CD4-positive, alpha-beta memory T cell (primary cell): ENCODE measurements around the gene GOLGA5. TPM values are rescaled to one million over a fixed set of nuclear protein-coding genes. Genes with fewer than 3 reads are reported as not detected.
"Not testable (repeated sequence)": the region's sequence is repeated elsewhere in the genome, so short reads cannot be mapped to it uniquely, and the experiment has no call there.

Source experiments
- CTCF ChIA-PET: fragments of 350-600 bp; sonication (Branson Sonifier 250); formaldehyde crosslinking; loops from one replicate; lab custom pipeline; 2021; ENCODE audit warnings: inconsistent platforms; ENCODE audit not compliant: partially characterized antibody; lab: Charles Lee
- POLR2A ChIA-PET: fragments of 350-600 bp; sonication (Branson Sonifier 250); formaldehyde crosslinking; loops from one replicate; lab custom pipeline; 2021; ENCODE audit not compliant: partially characterized antibody; lab: Charles Lee
- DNase-seq, 5 donors: peaks; one replicate each; pipeline versions ENCODE4 v3.0.0 to v3.0.0-alpha.2; 2020 to 2022; ENCODE audit warnings: mixed read lengths in 1 of 5
- H3K27ac ChIP-seq: one replicate; pipeline ENCODE4 v1.7.0; 2013; ENCODE audit warnings: low read depth, low read length
- H3K27me3 ChIP-seq: 2 replicates; pipeline ENCODE4 v1.7.0; 2013; ENCODE audit warnings: mild to moderate bottlenecking, low read length, moderate library complexity; ENCODE audit not compliant: insufficient read depth
- H3K36me3 ChIP-seq: 2 replicates; pipeline ENCODE4 v1.7.0; 2013; ENCODE audit warnings: mild to moderate bottlenecking, low read length, moderate library complexity; ENCODE audit not compliant: insufficient read depth
- H3K4me1 ChIP-seq: 2 replicates; pipeline ENCODE4 v1.7.0; 2013; ENCODE audit warnings: mild to moderate bottlenecking, low read length, moderate library complexity; ENCODE audit not compliant: insufficient read depth
- H3K4me3 ChIP-seq, 2 donors: one replicate each; pipeline ENCODE4 v1.7.0; 2013; ENCODE audit warnings: low read length in 2 of 2, mild to moderate bottlenecking in 1 of 2
- H3K9me3 ChIP-seq, 2 donors: one replicate each; pipeline ENCODE4 v1.7.0; 2013; ENCODE audit warnings: low read length in 2 of 2, control low read depth in 1 of 2; ENCODE audit not compliant: control insufficient read depth in 1 of 2
- H3K27ac Mint-ChIP-seq, 7 donors: one replicate each; pipeline ENCODE4 v1.8.0; 2020 to 2021; ENCODE audit warnings: mixed read lengths in 7 of 7, mild to moderate bottlenecking in 6 of 7, inconsistent platforms in 3 of 7, moderate library complexity in 3 of 7
- H3K27me3 Mint-ChIP-seq, 2 donors: one replicate each; pipeline ENCODE4 v1.8.0; 2020 to 2021; ENCODE audit warnings: mixed read lengths in 2 of 2
- H3K36me3 Mint-ChIP-seq, 2 donors: one replicate each; pipeline ENCODE4 v1.8.0; 2020 to 2021; ENCODE audit warnings: mixed read lengths in 2 of 2, inconsistent platforms in 1 of 2, mild to moderate bottlenecking in 1 of 2
- H3K4me1 Mint-ChIP-seq, 4 donors: one replicate each; pipeline ENCODE4 v1.8.0; 2020 to 2021; ENCODE audit warnings: mixed read lengths in 4 of 4, mild to moderate bottlenecking in 1 of 4
- H3K4me3 Mint-ChIP-seq, 8 donors: one replicate each; pipeline ENCODE4 v1.8.0; 2020 to 2021; ENCODE audit warnings: mixed read lengths in 8 of 8, mild to moderate bottlenecking in 7 of 8, moderate library complexity in 6 of 8, inconsistent platforms in 3 of 8
- H3K9me3 Mint-ChIP-seq, 8 donors: one replicate each; pipeline ENCODE4 v1.8.0; 2020 to 2021; ENCODE audit warnings: mixed read lengths in 8 of 8, mild to moderate bottlenecking in 5 of 8, inconsistent platforms in 3 of 8, moderate library complexity in 1 of 8
- intact Hi-C: fragments of 100-400 bp; cut with micrococcal nuclease; formaldehyde crosslinking; loops from one replicate; pipeline ENCODE4 v1.15.1; 2023
- polyA plus RNA-seq, 2 donors: library from polyadenylated mRNA; unstranded; fragments of 300-500 nt; fragmentation: Illumina TruSeq; gene quantifications; one replicate each; pipeline ENCODE4 v1.2.3, GENCODE V29; 2021
- total RNA-seq, 2 experiments: library from RNA; stranded (reverse); gene quantifications; one replicate each; pipeline ENCODE4 v1.2.3, GENCODE V29; 2021

GOLGA5 gene
- total and polyA plus RNA-seq, 4 experiments from 2014 or later, result 18.0 to 29.8 (median 27.1) TPM

DNA sequence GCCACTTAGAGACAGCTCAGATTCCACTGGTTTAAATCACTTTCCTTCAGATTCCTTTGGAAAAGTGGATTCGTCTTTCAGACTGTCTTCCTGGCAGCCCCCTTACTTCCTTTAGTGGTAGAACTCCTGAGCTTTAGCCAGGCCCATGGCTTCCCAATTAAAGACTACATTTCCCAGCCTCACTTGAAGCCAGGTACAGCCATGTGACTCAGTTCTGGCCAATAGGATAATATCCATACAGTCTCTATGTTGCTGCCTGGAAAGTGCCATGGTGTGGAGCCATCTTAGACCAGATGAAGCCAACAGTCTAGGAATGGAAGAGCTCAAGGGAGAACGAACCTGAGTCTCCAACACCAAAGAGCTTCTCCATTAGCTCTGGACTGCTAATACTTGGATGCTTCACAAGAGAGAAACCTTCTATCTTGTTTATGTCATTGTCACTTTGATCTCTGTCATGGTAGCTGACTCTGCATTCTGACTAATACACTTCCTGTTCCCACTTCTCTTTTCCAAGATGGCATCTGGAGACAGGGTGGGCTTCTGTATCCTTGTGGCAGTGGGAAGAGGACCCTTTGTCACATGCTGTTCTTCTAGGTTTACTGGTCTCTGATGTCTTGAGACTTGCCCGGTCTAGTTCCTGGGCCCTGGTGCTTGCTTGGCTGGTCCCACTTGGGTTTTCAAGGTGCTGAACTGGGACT, 15.1 kb upstream of the GOLGA5 start:
- intact Hi-C loops, result not testable (repeated sequence)

DNA sequence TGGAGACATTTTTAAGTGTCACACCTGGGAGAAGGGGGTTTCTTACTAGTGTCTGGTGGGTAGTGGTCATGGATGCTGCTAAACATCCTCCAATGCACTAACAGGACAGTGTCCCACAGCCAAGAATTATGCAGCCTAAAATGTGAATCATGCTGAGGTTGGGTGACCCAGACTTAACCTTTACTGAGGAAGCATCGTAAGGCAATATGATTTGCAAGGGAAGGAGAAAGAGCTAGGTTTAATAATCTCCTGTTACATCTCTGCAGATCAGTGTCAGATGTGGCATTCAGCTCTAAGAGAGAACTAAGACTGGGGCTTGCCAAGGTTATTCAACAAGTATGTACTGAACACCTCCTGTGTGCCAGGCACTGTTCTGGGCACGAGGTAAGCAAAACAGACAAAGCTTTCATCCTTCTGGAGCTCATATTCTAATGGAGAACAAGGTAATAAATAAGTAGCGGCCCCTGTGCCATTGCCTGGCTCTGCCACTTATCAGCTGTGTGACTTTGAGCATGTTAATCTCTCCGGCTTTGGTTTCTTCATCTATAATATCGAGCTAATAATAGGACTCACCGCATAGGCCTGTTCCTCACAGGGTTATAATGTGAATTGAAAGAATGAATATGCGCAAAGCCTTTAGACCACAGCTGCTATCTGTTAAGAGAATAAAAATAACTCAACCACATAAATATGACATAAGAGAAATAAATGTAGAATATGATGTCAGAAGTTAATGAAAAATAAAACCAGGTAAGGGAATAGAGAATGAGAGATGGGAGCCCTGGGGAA, 13.5 kb upstream of the GOLGA5 start:
- ChIA-PET POLR2A (no interaction called here), CTCF (interaction anchor here (1.2 to 3.6 kb wide), 3 partner anchors 13 to 67 kb away, joined by 3 to 31 read pairs (median 4); no protein-coding TSS in a partner anchor)
- Mint-ChIP-seq H3K27ac (no peak overlapping the region), H3K27me3 (no peaks in the 10 kb centered on the region), H3K4me1 (peaks cover 0 to 6% (median 3%) of the 10 kb centered on the region in 4 donors), H3K9me3 (no peaks in the 10 kb centered on the region), H3K4me3 (no peak overlapping the region), H3K36me3 (no peaks in the 10 kb centered on the region)
- intact Hi-C loops, result no loop called here
- DNase-seq, result peak in 1 of 5 donors; percentile 19
- Histone ChIP-seq H3K4me1 (no peaks in the 10 kb centered on the region), H3K27ac (no peak overlapping the region), H3K27me3 (no peaks in the 10 kb centered on the region), H3K9me3 (no peaks in the 10 kb centered on the region), H3K36me3 (no peaks in the 10 kb centered on the region), H3K4me3 (no peak overlapping the region)

More for the DNA sequence above, 15.1 kb upstream of the GOLGA5 start:
- H3K4me1 ChIP-seq, POLR2A ChIA-PET, H3K27ac ChIP-seq, H3K27me3 ChIP-seq, H3K4me3 ChIP-seq, H3K36me3 Mint-ChIP-seq, H3K9me3 Mint-ChIP-seq, H3K4me3 Mint-ChIP-seq, DNase-seq, H3K36me3 ChIP-seq, H3K27ac Mint-ChIP-seq, H3K27me3 Mint-ChIP-seq, H3K9me3 ChIP-seq: not testable (repeated sequence)
- CTCF ChIA-PET, result interaction anchor here (3.6 kb wide), 1 partner anchor 65 kb away, joined by 31 read pairs; no protein-coding TSS in a partner anchor
- peaks cover 0 to 13% (median 3%) of the 10 kb centered on the region in 4 donors for H3K4me1 Mint-ChIP-seq

DNA sequence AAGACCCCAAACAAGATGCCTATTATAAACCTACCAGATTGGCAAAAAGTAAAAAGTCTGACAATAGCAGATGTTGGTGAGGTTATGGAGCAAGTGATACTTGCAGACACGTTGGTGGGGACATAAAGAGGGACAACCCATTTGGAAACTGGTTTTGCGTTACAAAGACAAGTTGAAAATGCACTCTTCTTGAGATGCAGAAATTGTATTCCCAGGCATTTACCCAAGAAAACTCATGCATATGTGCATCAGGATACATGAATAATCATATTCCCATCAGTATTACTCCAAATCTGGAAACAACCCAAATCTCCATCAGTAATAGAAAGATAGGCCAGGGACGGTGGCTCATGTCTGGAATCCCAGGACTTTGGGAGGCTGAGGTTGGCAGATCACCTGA, 12.8 kb upstream of the GOLGA5 start:
- intact Hi-C loops, result no loop called here
- no peaks in the 10 kb centered on the region for H3K27me3 ChIP-seq
- ChIA-PET POLR2A (no interaction called here), CTCF (interaction anchor here (3.6 kb wide), 1 partner anchor 67 kb away, joined by 31 read pairs; no protein-coding TSS in a partner anchor)
- H3K4me1 ChIP-seq, result no peaks in the 10 kb centered on the region
- H3K36me3 ChIP-seq, result no peaks in the 10 kb centered on the region
- Mint-ChIP-seq H3K27me3 (no peaks in the 10 kb centered on the region), H3K9me3 (peaks cover 0 to 1% (median 0%) of the 10 kb centered on the region in 8 donors), H3K4me1 (peaks cover 0 to 6% (median 3%) of the 10 kb centered on the region in 4 donors), H3K27ac (no peak overlapping the region), H3K36me3 (no peaks in the 10 kb centered on the region), H3K4me3 (no peak overlapping the region)
- no peak overlapping the region for H3K27ac ChIP-seq
- no peaks in the 10 kb centered on the region for H3K9me3 ChIP-seq
- DNase-seq, result no peak
- no peak overlapping the region for H3K4me3 ChIP-seq

DNA sequence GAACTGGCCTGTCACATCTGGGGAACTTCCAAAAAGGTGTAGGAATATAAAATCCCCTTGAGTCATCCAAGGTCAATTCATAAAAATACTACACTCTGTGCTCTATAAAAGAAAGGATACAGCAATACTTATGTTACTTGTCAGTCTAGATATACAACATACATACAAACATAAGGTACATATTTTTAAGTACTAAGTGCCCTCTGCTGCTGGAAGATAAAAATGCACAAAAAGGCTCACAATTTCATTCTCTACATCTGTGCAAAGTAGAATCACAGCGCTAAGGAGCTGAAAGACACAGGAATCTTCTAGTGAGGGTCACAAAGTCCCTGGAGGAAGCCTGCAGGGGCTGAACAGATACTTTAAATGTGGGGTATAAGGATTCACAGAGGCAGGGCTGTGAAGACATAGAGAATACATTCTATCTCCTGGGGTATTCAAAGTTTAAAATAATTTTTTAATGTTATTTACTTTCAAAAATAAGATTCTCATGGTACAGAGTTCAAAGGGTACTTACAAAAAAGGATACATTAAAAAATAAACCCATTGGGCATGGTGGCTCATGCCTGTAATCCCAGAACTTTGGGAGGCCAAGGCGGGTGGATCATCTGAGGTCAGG, 10.2 kb upstream of the GOLGA5 start:
- Histone ChIP-seq H3K27ac (no peak overlapping the region), H3K36me3 (no peaks in the 10 kb centered on the region), H3K27me3 (no peaks in the 10 kb centered on the region), H3K4me3 (no peak overlapping the region), H3K9me3 (peaks cover 0 to 4% of the 10 kb centered on the region in 2 donors), H3K4me1 (no peaks in the 10 kb centered on the region)
- ChIA-PET CTCF (interaction anchor here (0.5 to 3.5 kb wide), 8 partner anchors 9 to 344 kb away, joined by 3 to 45 read pairs (median 6); no protein-coding TSS in a partner anchor), POLR2A (no interaction called here)
- intact Hi-C loops, result loop anchor here (1.0 kb wide), 1 partner anchor 70 kb away; no protein-coding TSS in a partner anchor
- peak in 4 of 5 donors; percentile 39 to 53 (median 42) for DNase-seq
- H3K27ac Mint-ChIP-seq, result no peak overlapping the region
- no peaks in the 10 kb centered on the region for H3K27me3 Mint-ChIP-seq
- no peak overlapping the region for H3K4me3 Mint-ChIP-seq
- H3K9me3 Mint-ChIP-seq, result peaks cover 0 to 6% (median 4%) of the 10 kb centered on the region in 8 donors
- peaks cover 0 to 6% (median 3%) of the 10 kb centered on the region in 4 donors for H3K4me1 Mint-ChIP-seq
- no peaks in the 10 kb centered on the region for H3K36me3 Mint-ChIP-seq

DNA sequence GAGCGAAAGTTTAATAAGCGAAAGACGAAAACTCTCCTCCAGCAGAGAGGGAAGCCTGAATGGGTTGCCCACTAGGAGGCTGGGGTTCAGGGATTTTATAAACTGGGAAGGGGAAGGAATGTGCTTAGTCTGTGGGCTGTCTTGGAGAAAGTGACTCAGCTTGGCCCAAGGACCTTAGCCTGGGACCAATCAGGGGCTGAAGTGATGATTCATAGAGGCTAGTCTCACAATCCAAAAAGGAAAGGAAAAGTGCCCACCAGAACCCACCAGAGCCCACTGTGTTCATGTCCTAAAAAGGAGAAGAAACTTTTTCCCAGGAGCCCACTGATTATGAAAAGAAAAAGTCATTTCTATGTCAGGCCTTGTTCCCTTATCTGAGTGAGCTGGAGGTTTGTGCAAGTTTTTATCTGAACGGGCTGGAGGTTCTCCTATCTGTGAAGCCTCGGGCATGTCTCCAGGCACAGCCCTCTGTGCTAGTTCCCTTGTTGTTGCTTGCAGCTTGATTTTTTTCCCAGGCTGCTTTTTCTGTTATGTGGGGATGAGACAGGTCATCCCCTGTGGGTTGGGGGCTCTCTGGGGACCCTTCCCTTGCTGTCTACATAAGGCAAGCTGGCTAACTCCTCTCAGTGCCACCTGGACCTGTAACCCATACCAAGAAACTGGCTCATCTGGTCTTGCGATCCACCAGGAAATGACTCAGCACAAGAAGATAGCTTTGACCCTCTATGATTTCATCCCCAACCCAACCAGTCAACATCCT, 8.3 kb upstream of the GOLGA5 start:
- intact Hi-C loops, result no loop called here
- POLR2A ChIA-PET, result no interaction called here
- no peak overlapping the region for H3K4me3 Mint-ChIP-seq
- CTCF ChIA-PET, result interaction anchor here (1.2 to 5.0 kb wide), 4 partner anchors 35 to 99 kb away, joined by 4 to 36 read pairs (median 5); no protein-coding TSS in a partner anchor
- peaks cover 0 to 25% (median 22%) of the 10 kb centered on the region in 8 donors for H3K9me3 Mint-ChIP-seq
- H3K36me3 ChIP-seq, result no peaks in the 10 kb centered on the region
- no peak overlapping the region for H3K4me3 ChIP-seq
- peaks cover 4 to 7% of the 10 kb centered on the region in 2 donors for H3K36me3 Mint-ChIP-seq
- no peak overlapping the region for H3K27ac ChIP-seq
- H3K9me3 ChIP-seq, result peaks cover 0 to 11% of the 10 kb centered on the region in 2 donors
- peaks cover 0 to 4% (median 1%) of the 10 kb centered on the region in 4 donors for H3K4me1 Mint-ChIP-seq
- no peak overlapping the region for H3K27ac Mint-ChIP-seq
- no peaks in the 10 kb centered on the region for H3K27me3 Mint-ChIP-seq
- DNase-seq, result no peak
- no peaks in the 10 kb centered on the region for H3K27me3 ChIP-seq
- H3K4me1 ChIP-seq, result no peaks in the 10 kb centered on the region

DNA sequence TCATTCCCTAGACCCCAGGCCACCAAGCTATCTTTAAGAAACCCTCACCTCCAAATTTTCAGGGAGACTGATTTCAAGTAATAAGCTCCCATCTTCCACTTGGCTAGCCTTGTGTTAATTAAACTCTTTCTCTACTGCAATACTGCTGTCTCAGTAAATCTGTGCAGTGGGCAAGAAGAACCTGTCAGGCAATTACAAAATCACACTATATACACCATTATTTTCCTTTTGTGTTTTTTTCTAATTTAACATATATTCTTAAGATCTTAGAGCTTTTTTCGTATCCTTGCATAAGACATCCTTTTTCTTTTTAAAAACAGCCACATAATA, 7.7 kb upstream of the GOLGA5 start:
- Histone ChIP-seq H3K27ac (no peak overlapping the region), H3K36me3 (no peaks in the 10 kb centered on the region), H3K4me3 (no peak overlapping the region), H3K27me3 (no peaks in the 10 kb centered on the region), H3K4me1 (no peaks in the 10 kb centered on the region), H3K9me3 (peaks cover 0 to 11% of the 10 kb centered on the region in 2 donors)
- H3K27me3 Mint-ChIP-seq, result no peaks in the 10 kb centered on the region
- ChIA-PET POLR2A (no interaction called here), CTCF (interaction anchor here (0.8 to 5.0 kb wide), 5 partner anchors 36 to 100 kb away, joined by 3 to 36 read pairs (median 4); no protein-coding TSS in a partner anchor)
- peaks cover 0 to 4% (median 1%) of the 10 kb centered on the region in 4 donors for H3K4me1 Mint-ChIP-seq
- intact Hi-C loops, result no loop called here
- peaks cover 4 to 7% of the 10 kb centered on the region in 2 donors for H3K36me3 Mint-ChIP-seq
- peaks cover 0 to 28% (median 23%) of the 10 kb centered on the region in 8 donors for H3K9me3 Mint-ChIP-seq
- no peak overlapping the region for H3K4me3 Mint-ChIP-seq
- DNase-seq, result no peak
- no peak overlapping the region for H3K27ac Mint-ChIP-seq
